Body of pancreas (tissue), 4 donors: Measurements from ENCODE around the gene FAM124A. TPM values are rescaled to one million over a fixed set of nuclear protein-coding genes. Genes with fewer than 3 reads are reported as not detected.

Experiments used
- ATAC-seq: fragments of 150-250 bp; one replicate; pipeline ENCODE4 v1.9.1; 2016
- DNase-seq, 4 donors: peaks; one replicate each; pipeline ENCODE4 v3.0.0-alpha.2; 2019
- H3K27ac ChIP-seq, 4 donors: fragments of 200-600 bp; sonication (generic); 1 replicate in 3 of 4; 2 replicates in 1 of 4; pipeline versions ENCODE4 v1.5.1 to v1.6.1; 2016 to 2019; ENCODE audit warnings: mild to moderate bottlenecking in 1 of 4, mixed read lengths in 1 of 4, moderate library complexity in 1 of 4
- H3K27me3 ChIP-seq, 2 donors: fragments of 200-600 bp; sonication (generic); one replicate each; pipeline ENCODE4 v1.6.0; 2016; ENCODE audit warnings: mild to moderate bottlenecking in 1 of 2
- H3K36me3 ChIP-seq, 2 donors: fragments of 200-600 bp; sonication (generic); replicated peaks in 1 of 2; 2 replicates each; pipeline ENCODE4 v1.5.1; 2016; ENCODE audit warnings: low read depth in 2 of 2; ENCODE audit not compliant: insufficient read depth in 1 of 2
- H3K4me1 ChIP-seq: fragments of 200-600 bp; sonication (generic); one replicate; pipeline ENCODE4 v1.6.0; 2016
- H3K4me3 ChIP-seq, 2 donors: fragments of 200-600 bp; sonication (generic); 1 replicate in 1 of 2; 2 replicates in 1 of 2; pipeline ENCODE4 v1.5.1; 2016 to 2019
- H3K9me3 ChIP-seq, 3 donors: fragments of 200-600 bp; sonication (generic); 1 replicate in 2 of 3; 2 replicates in 1 of 3; pipeline ENCODE4 v1.5.1; 2016
- CTCF ChIP-seq, 7 experiments: fragments of 450-650 bp in 4 of 7; fragments of 200-600 bp in 3 of 7; sonication (generic) in 3 of 7; IDR thresholded peaks; one replicate each; pipeline ENCODE4 v1.5.1; 2016 to 2019; ENCODE audit warnings: antibody characterized with exemption in 7 of 7
- POLR2A ChIP-seq, 3 donors: fragments of 450-650 bp; IDR thresholded peaks; one replicate each; pipeline ENCODE4 v1.6.1; 2016; ENCODE audit warnings: antibody characterized with exemption in 3 of 3, mild to moderate bottlenecking in 2 of 3
- WGBS, 2 donors: methylation state at CpG; one replicate each; pipeline ENCODE4 v1.1.5; 2017; 5-methylcytosine and 5-hydroxymethylcytosine counted together
- intact Hi-C: fragments of 100-400 bp; cut with DNase I; formaldehyde crosslinking; loops from one replicate; pipeline ENCODE4 v1.15.1; 2023
- total RNA-seq, 2 donors: library from RNA; depleted of rRNA; stranded (reverse); fragments of >200 nt; gene quantifications; one replicate each; pipeline ENCODE4 v1.1.0, GENCODE V29; 2016

Gene FAM124A
- total RNA-seq, 2 donors from 2014 or later, result 0.78 to 2.0 TPM

GRCh38 chr13:51235756-51236490, 13.7 kb downstream of the FAM124A start:
- peak; percentile 38 for ATAC-seq
- no peak overlapping the region for H3K4me3 ChIP-seq
- 75% methylated on average over 4 of the region's 4 CpGs for WGBS, 2 donors

GRCh38 chr13:51236491-51236792, 14.2 kb downstream of the FAM124A start:
- WGBS, 2 donors, result 84 to 90% methylated on average over 1 of the region's 1 CpG
- no peaks in the 10 kb centered on the region for H3K36me3 ChIP-seq
- intact Hi-C loops, result no loop called here
- no peak overlapping the region for H3K4me3 ChIP-seq
- no peak for ATAC-seq
- no peaks in the 10 kb centered on the region for H3K27me3 ChIP-seq
- no peaks in the 10 kb centered on the region for H3K9me3 ChIP-seq
- H3K4me1 ChIP-seq, result no peaks in the 10 kb centered on the region
- H3K27ac ChIP-seq, result no peak overlapping the region
- DNase-seq, result no peak
- TF ChIP-seq CTCF (IDR thresholded peaks at IDR 0.05), result no peak
- TF ChIP-seq POLR2A (IDR thresholded peaks at IDR 0.05), result no peak

More at GRCh38 chr13:51235756-51236490, 13.7 kb downstream of the FAM124A start:
- no peaks in the 10 kb centered on the region for H3K27me3 ChIP-seq
- TF ChIP-seq CTCF (IDR thresholded peaks at IDR 0.05) (no peak), POLR2A (IDR thresholded peaks at IDR 0.05) (no peak)
- DNase-seq, result no peak
- no peaks in the 10 kb centered on the region for H3K4me1 ChIP-seq
- no peak overlapping the region for H3K27ac ChIP-seq
- H3K9me3 ChIP-seq, result no peaks in the 10 kb centered on the region
- intact Hi-C loops, result no loop called here
- no peaks in the 10 kb centered on the region for H3K36me3 ChIP-seq

GRCh38 chr13:51237386-51237785, 15.2 kb downstream of the FAM124A start:
- H3K27ac ChIP-seq, result no peak overlapping the region
- DNase-seq (no peak), ATAC-seq (no peak)
- no peak for TF ChIP-seq CTCF (IDR thresholded peaks at IDR 0.05)
- no peak for TF ChIP-seq POLR2A (IDR thresholded peaks at IDR 0.05)
- intact Hi-C loops, result no loop called here
- no peaks in the 10 kb centered on the region for H3K9me3 ChIP-seq
- no peaks in the 10 kb centered on the region for H3K36me3 ChIP-seq
- no peaks in the 10 kb centered on the region for H3K4me1 ChIP-seq
- 84 to 86% methylated on average over 4 of the region's 4 CpGs for WGBS, 2 donors
- H3K27me3 ChIP-seq, result no peaks in the 10 kb centered on the region
- H3K4me3 ChIP-seq, result no peak overlapping the region

GRCh38 chr13:51237887-51238286, 15.7 kb downstream of the FAM124A start:
- no peak for TF ChIP-seq CTCF (IDR thresholded peaks at IDR 0.05)
- no peak for TF ChIP-seq POLR2A (IDR thresholded peaks at IDR 0.05)
- intact Hi-C loops, result no loop called here
- H3K27ac ChIP-seq, result no peak overlapping the region

GRCh38 chr13:51240178-51240577, 18.0 kb downstream of the FAM124A start:
- WGBS, 2 donors, result 55 to 61% methylated on average over 5 of the region's 5 CpGs
- H3K4me1 ChIP-seq, result no peaks in the 10 kb centered on the region

More at GRCh38 chr13:51237887-51238286, 15.7 kb downstream of the FAM124A start:
- Histone ChIP-seq H3K27me3 (no peaks in the 10 kb centered on the region), H3K4me3 (no peak overlapping the region), H3K9me3 (no peaks in the 10 kb centered on the region), H3K4me1 (no peaks in the 10 kb centered on the region), H3K36me3 (no peaks in the 10 kb centered on the region)
- DNase-seq (no peak), ATAC-seq (no peak)
- 100% methylated on average over 1 to 2 of the region's 2 CpGs for WGBS, 2 donors

More at GRCh38 chr13:51240178-51240577, 18.0 kb downstream of the FAM124A start:
- intact Hi-C loops, result no loop called here
- Histone ChIP-seq H3K9me3 (no peaks in the 10 kb centered on the region), H3K27ac (no peak overlapping the region), H3K27me3 (no peaks in the 10 kb centered on the region), H3K4me3 (no peak overlapping the region), H3K36me3 (no peaks in the 10 kb centered on the region)
- ATAC-seq (no peak), DNase-seq (no peak)
- TF ChIP-seq POLR2A (IDR thresholded peaks at IDR 0.05) (no peak), CTCF (IDR thresholded peaks at IDR 0.05) (no peak)
